Measurements from ENCODE around the gene GYPA.
"Not testable (repeated sequence)": the region's sequence is repeated elsewhere in the genome, so short reads cannot be mapped to it uniquely, and the experiment has no call there.

Gene GYPA

GRCh38 chr4:144140594-144141295 is at the start of gene GYPA:
GYPA (minus strand) TSS chr4:144140718; CDS start chr4:144140635, 83 bp downstream.
- not testable (repeated sequence) for DNase-seq

DNA sequence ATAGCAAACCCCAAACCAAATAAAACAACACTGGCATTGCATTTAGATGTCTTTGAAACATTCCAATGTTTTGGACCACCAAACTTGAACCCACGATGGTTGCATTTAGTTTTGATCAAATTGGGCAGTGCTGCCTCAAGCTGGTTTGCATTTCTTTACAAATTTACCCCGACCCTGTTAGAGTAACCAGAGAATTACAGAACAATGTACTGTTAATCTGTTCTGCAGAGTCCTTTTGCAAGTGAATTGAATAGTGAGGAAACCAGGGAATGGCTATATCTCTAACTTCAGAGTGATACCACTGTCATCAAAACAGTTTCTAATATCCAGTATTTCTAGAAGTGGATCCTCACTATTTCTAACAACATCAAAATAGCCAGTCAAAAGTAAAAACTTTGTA is 49.5 kb upstream of the GYPA start:
- DNase-seq: no peak

GRCh38 chr4:144189121-144189520 is 48.6 kb upstream of the GYPA start:
- no peak for DNase-seq

DNA sequence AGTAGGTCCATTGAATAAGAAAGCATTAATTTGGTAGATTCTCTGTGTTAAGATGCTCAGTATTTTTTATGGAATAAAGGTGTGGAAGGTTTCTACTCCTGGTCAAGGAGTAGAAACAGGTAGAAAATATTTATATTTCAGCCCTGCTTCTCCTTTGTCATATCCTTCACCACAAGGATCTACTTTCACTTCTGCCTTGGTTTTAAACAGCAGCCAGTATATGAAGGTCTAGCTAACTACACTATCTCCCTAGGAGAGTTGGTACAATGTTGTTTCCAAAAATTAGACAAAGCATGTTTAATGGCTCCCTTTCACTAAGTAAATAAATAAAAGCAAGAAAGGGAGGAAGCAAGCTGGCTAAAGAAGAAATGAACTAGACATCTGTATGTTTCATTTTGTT is 44.6 kb upstream of the GYPA start:
- DNase-seq: no peak

- DNase-seq: no peak
Observed at GRCh38 chr4:144183165-144183564, 42.6 kb upstream of the GYPA start.

- DNase-seq: no peak
Observed at GRCh38 chr4:144181391-144181790, 40.9 kb upstream of the GYPA start.

DNA sequence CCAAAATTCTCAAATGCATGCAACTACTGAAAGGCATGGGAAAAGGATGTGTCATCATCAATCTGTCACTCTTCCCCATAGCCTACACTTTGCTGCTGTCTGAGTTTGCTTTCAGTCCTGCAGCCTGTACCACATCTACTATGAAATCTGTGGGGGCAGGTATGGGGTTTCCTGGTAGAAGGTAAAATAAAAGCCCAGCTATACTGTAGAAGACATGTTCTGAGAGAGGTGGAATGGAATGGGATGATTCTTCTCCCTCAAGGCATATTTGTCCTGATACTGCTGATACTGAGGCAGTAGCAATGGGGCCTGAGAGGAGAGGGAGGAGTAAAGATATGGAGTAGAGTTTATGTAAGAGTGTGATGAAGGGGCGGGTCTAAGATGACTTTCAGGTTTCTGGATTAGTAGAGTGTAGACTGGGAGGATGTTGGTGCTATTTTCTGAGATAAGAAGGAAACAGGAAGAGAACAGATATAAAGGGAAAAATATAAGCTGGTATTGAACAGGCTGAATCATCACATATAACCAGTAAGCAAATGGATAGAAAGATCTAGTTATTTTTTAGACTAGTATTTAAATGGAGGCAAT is 38.7 kb upstream of the GYPA start:
- no peak for DNase-seq

GRCh38 chr4:144178414-144178813 is 37.9 kb upstream of the GYPA start:
- DNase-seq: no peak

DNA sequence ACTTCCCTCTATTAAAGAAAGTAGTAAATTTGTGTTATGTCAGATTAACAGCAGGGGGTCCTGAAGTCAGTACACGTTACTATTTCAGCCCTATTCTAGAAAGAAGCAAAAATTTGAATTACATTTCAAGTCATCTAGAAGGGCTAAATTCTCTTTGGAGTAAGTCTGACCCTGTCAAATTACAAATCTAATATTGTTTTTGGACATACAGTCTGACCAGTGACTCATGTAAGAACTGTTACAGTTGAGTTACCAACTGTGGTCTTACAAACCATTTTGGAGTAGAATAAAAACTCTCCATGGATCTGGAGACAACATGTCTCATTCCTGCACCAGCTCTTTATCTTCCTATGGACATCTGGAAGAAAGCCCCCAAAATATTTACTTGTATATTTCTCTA is 36.0 kb upstream of the GYPA start:
- no peak for DNase-seq

- no peak for DNase-seq
Observed at GRCh38 chr4:144174401-144175067, 34.0 kb upstream of the GYPA start.

- DNase-seq: no peak
Observed at GRCh38 chr4:144171697-144172096, 31.2 kb upstream of the GYPA start.

GRCh38 chr4:144169211-144169610 is 28.7 kb upstream of the GYPA start:
- DNase-seq: no peak

- DNase-seq: no peak
Observed at GRCh38 chr4:144154044-144154443, 13.5 kb upstream of the GYPA start.

DNA sequence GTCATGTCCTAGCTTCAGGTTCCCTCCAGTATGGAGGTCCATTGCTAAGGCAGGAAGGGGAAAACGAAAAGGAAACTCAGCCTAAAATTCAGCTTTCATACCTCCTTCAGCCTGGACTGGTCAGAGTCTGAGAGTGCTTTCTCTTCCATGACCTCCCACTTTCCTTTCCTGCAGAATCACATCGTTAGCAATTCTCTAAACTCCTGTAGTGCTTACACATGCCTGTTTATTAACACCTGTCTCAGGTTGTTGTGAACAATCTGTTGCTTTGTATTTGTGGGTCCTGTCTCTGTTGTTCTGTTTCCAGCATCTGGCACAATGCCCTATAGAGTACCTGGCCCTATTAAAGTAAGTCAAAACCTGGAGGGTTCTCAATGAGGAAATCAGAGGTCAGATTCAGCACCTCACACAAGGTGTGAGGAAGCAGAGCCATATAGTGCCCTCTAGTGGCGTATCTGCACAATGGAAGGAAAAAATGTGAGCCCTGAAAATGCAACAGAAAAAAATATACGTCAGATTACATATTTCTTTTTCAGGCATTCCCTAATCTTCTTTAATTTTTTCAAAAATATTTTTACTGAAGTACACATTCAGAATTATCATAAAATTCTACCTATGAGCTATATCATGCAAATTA is 2.3 kb upstream of the GYPA start:
- DNase-seq: not testable (repeated sequence)

DNA sequence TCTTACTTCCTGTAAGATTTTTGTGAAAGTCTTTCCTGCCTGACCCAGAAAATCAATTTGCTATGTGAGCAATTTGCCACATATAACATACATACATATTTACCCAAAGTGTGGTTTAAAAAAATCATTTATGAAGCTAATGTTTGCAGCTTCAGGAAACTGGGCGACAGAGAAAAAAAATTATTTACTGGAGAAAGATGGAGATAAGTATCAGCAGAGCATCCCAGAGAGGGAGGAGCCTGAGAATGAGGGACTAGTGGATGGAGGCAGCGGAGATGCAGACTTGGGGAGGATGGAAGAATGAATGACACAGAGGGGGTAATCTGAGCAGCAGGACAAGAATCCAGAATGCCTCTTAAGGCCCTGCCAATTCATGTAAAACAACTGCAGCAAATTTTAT is 975 bp upstream of the GYPA start:
- DNase-seq: no peak

- not testable (repeated sequence) for DNase-seq
Observed at GRCh38 chr4:144139991-144140390, 527 bp downstream of the GYPA start.

DNA sequence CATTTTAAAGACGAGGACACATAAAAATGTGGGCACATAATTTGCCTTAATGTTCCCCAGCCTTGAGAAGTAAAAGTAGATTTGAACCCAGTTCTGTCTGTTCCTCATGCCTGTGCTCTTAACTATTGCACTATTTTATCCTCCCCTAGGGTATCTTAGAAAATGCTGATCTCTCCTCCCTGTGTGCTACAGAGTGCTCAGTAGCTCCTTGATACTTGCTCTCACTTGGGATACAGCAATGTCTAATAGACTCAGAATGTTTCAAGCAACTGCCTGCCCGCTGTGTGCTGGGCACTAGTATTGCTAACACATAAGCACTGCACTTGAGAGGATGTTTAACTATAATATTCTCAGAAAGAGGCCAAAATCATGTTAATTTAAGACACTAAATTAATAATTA is 971 bp downstream of the GYPA start:
- not testable (repeated sequence) for DNase-seq

GRCh38 chr4:144138239-144138638 is 2.3 kb downstream of the GYPA start:
- DNase-seq: not testable (repeated sequence)

- not testable (repeated sequence) for DNase-seq
Observed at GRCh38 chr4:144137137-144137931, 3.2 kb downstream of the GYPA start.

GRCh38 chr4:144136189-144136588 is 4.3 kb downstream of the GYPA start:
- DNase-seq: not testable (repeated sequence)

- not testable (repeated sequence) for DNase-seq
Observed at GRCh38 chr4:144130167-144130566, 10.4 kb downstream of the GYPA start.

- DNase-seq: not testable (repeated sequence)
Observed at GRCh38 chr4:144129336-144129875, 11.1 kb downstream of the GYPA start.
